Caco-2 (cell line): ENCODE results near the gene GASK1B. TPM values are rescaled to one million over a fixed set of nuclear protein-coding genes. Genes with fewer than 3 reads are reported as not detected.
A peak's percentile ranks its signal among the peaks of the same experiment; 100 is the strongest.

Source experiments
- BruUV-seq: library from RNA; stranded (reverse); fragments of 400-500 nt; replicated peaks from 2 replicates; lab custom pipeline; 2021; lab: Mats Ljungman, UMichigan
- CTCF ChIA-PET: fragments of 300-600 bp; sonication (Branson Sonifier 250); formaldehyde crosslinking; loops from one replicate; lab custom pipeline; 2022; ENCODE audit warnings: antibody characterized with exemption; lab: Charles Lee
- POLR2A ChIA-PET: fragments of 300-600 bp; sonication (Branson Sonifier 250); formaldehyde crosslinking; loops from one replicate; lab custom pipeline; 2022; ENCODE audit warnings: antibody characterized with exemption; lab: Charles Lee
- DNase-seq, 2 experiments: peaks; one replicate each; pipeline versions ENCODE4 v3.0.0 to v3.0.0-alpha.2; 2020 to 2022
- H3K27me3 ChIP-seq: replicated peaks from 2 replicates; pipeline ENCODE4 v1.6.0; 2011; ENCODE audit warnings: low read length; ENCODE audit not compliant: control insufficient read depth, insufficient read depth
- H3K36me3 ChIP-seq: 2 replicates; pipeline ENCODE4 v1.5.1; 2011; ENCODE audit warnings: low read length; ENCODE audit not compliant: control insufficient read depth, insufficient read depth
- H3K4me1 ChIP-seq: fragments of 250-450 bp; sonication (Bioruptor Pico); 2 replicates; pipeline ENCODE4 v1.5.1; 2020; ENCODE audit warnings: mild to moderate bottlenecking
- H3K4me3 ChIP-seq: 2 replicates; pipeline ENCODE4 v1.5.1; 2011; ENCODE audit warnings: low read depth, mild to moderate bottlenecking, control low read depth, low read length
- H3K9me3 ChIP-seq: fragments of 250-450 bp; sonication (Bioruptor Pico); 2 replicates; pipeline ENCODE4 v1.5.1; 2020; ENCODE audit warnings: mild to moderate bottlenecking, moderate library complexity
- H3K27ac Mint-ChIP-seq: one replicate; pipeline ENCODE4 v1.8.0; 2022; ENCODE audit warnings: mixed read lengths; ENCODE audit not compliant: unreplicated experiment
- H3K27me3 Mint-ChIP-seq: one replicate; pipeline ENCODE4 v1.8.0; 2022; ENCODE audit warnings: mixed read lengths; ENCODE audit not compliant: insufficient read depth, unreplicated experiment
- H3K36me3 Mint-ChIP-seq: one replicate; pipeline ENCODE4 v1.8.0; 2022; ENCODE audit warnings: mild to moderate bottlenecking, mixed read lengths; ENCODE audit not compliant: insufficient read depth, unreplicated experiment
- H3K4me1 Mint-ChIP-seq: one replicate; pipeline ENCODE4 v1.8.0; 2022; ENCODE audit warnings: low read depth, mixed read lengths; ENCODE audit not compliant: unreplicated experiment
- H3K4me3 Mint-ChIP-seq: one replicate; pipeline ENCODE4 v1.8.0; 2022; ENCODE audit warnings: mild to moderate bottlenecking, moderate library complexity, mixed read lengths; ENCODE audit not compliant: unreplicated experiment
- H3K9me3 Mint-ChIP-seq: one replicate; pipeline ENCODE4 v1.8.0; 2022; ENCODE audit warnings: mixed read lengths; ENCODE audit not compliant: unreplicated experiment
- CTCF ChIP-seq, 2 experiments: fragments of 200-600 bp in 1 of 2; IDR thresholded peaks; 1 replicate in 1 of 2; 2 replicates in 1 of 2; pipeline versions ENCODE4 v1.5.1 to v1.8.0; 2011 to 2022; ENCODE audit warnings: antibody characterized with exemption in 1 of 2, control low read depth in 1 of 2, inconsistent platforms in 1 of 2, low read depth in 1 of 2, low read length in 1 of 2, mild to moderate bottlenecking in 1 of 2, moderate library complexity in 1 of 2; ENCODE audit not compliant: insufficient read depth in 1 of 2, severe bottlenecking in 1 of 2, unreplicated experiment in 1 of 2
- intact Hi-C: fragments of 100-400 bp; cut with micrococcal nuclease; formaldehyde crosslinking; loops from one replicate; pipeline ENCODE4 v1.10.0; 2022; ENCODE audit not compliant: unreplicated experiment
- total RNA-seq: library from RNA; stranded (reverse); gene quantifications from 2 replicates; pipeline ENCODE4 v1.2.3, GENCODE V29; 2022

The GASK1B gene
- total RNA-seq, 1 experiment from 2014 or later, result 48.5 TPM

GRCh38 chr4:158203436-158203835 lies 30.6 kb upstream of the GASK1B start:
- Mint-ChIP-seq H3K27me3 (no peaks in the 10 kb centered on the region), H3K9me3 (no peaks in the 10 kb centered on the region), H3K36me3 (peaks cover 11% of the 10 kb centered on the region), H3K4me3 (no peak overlapping the region), H3K4me1 (peaks cover 14% of the 10 kb centered on the region), H3K27ac (no peak overlapping the region)
- Histone ChIP-seq H3K4me3 (no peak overlapping the region), H3K9me3 (no peaks in the 10 kb centered on the region), H3K27me3 (no peaks in the 10 kb centered on the region), H3K36me3 (peaks cover 1% of the 10 kb centered on the region; the same call in 1 of the 2 replicates), H3K4me1 (no peaks in the 10 kb centered on the region)
- CTCF ChIA-PET, result no interaction called here
- TF ChIP-seq CTCF (IDR thresholded peaks at IDR 0.05; ENCODE audit: insufficient read depth in 1 of 2, low read depth in 1 of 2, low read length in 1 of 2, severe bottlenecking in 1 of 2, unreplicated experiment in 1 of 2), result no peak
- BruUV-seq, result no TSS peak
- intact Hi-C loops, result no loop called here
- DNase-seq, result no peak
- POLR2A ChIA-PET, result no interaction called here

GRCh38 chr4:158202481-158202880 lies 29.7 kb upstream of the GASK1B start:
- H3K27me3 Mint-ChIP-seq, result no peaks in the 10 kb centered on the region
- no peaks in the 10 kb centered on the region for H3K27me3 ChIP-seq
- no peak overlapping the region for H3K4me3 ChIP-seq
- ChIA-PET CTCF (no interaction called here), POLR2A (no interaction called here)
- peak overlapping the region; percentile 69 for H3K27ac Mint-ChIP-seq
- no peaks in the 10 kb centered on the region for H3K9me3 Mint-ChIP-seq
- peaks cover 11% of the 10 kb centered on the region for H3K36me3 Mint-ChIP-seq
- TF ChIP-seq CTCF (IDR thresholded peaks at IDR 0.05; ENCODE audit: insufficient read depth in 1 of 2, low read depth in 1 of 2, low read length in 1 of 2, severe bottlenecking in 1 of 2, unreplicated experiment in 1 of 2), result no peak
- H3K4me1 ChIP-seq, result no peaks in the 10 kb centered on the region
- no peaks in the 10 kb centered on the region for H3K9me3 ChIP-seq
- peaks cover 14% of the 10 kb centered on the region for H3K4me1 Mint-ChIP-seq
- no peak for DNase-seq
- intact Hi-C loops, result no loop called here
- H3K36me3 ChIP-seq, result peaks cover 1% of the 10 kb centered on the region; the same call in 1 of the 2 replicates
- no peak overlapping the region for H3K4me3 Mint-ChIP-seq
- BruUV-seq, result no TSS peak

- no peaks in the 10 kb centered on the region for H3K4me1 ChIP-seq
- no peaks in the 10 kb centered on the region for H3K27me3 Mint-ChIP-seq
- H3K36me3 ChIP-seq, result peaks cover 1% of the 10 kb centered on the region; the same call in 1 of the 2 replicates
- no peaks in the 10 kb centered on the region for H3K9me3 Mint-ChIP-seq
- POLR2A ChIA-PET, result no interaction called here
- intact Hi-C loops, result no loop called here
- CTCF ChIA-PET, result no interaction called here
- H3K4me3 Mint-ChIP-seq, result no peak overlapping the region
- H3K36me3 Mint-ChIP-seq, result peaks cover 11% of the 10 kb centered on the region
- TF ChIP-seq CTCF (IDR thresholded peaks at IDR 0.05; ENCODE audit: insufficient read depth in 1 of 2, low read depth in 1 of 2, low read length in 1 of 2, severe bottlenecking in 1 of 2, unreplicated experiment in 1 of 2), result no peak
- H3K27ac Mint-ChIP-seq, result peak overlapping the region; percentile 69
- no TSS peak for BruUV-seq
- no peaks in the 10 kb centered on the region for H3K9me3 ChIP-seq
- H3K4me1 Mint-ChIP-seq, result peaks cover 14% of the 10 kb centered on the region
- no peak overlapping the region for H3K4me3 ChIP-seq
- H3K27me3 ChIP-seq, result no peaks in the 10 kb centered on the region
- DNase-seq, result no peak
These were observed 29.1 kb upstream of the GASK1B start for GRCh38 chr4:158201876-158202275.
